Smooth muscle cell (in vitro differentiated cells): ENCODE results near the gene NRTN. TPM values are rescaled to one million over a fixed set of nuclear protein-coding genes. Genes with fewer than 3 reads are reported as not detected.
"Not testable (repeated sequence)": the region's sequence is repeated elsewhere in the genome, so short reads cannot be mapped to it uniquely, and the experiment has no call there.

Source experiments
- DNase-seq: peaks from one replicate; lab custom pipeline; 2025; ENCODE audit not compliant: unreplicated experiment; lab: John Stamatoyannopoulos, UW
- H2AFZ ChIP-seq: fragments of 200-600 bp; sonication (generic); 2 replicates; pipeline ENCODE4 v1.6.0; 2016; ENCODE audit warnings: antibody characterized with exemption, low read depth, mild to moderate bottlenecking
- H3F3A ChIP-seq: fragments of 200-600 bp; sonication (generic); 2 replicates; pipeline ENCODE4 v1.6.0; 2017; ENCODE audit warnings: antibody characterized with exemption, low read depth
- H3K27ac ChIP-seq: fragments of 200-600 bp; sonication (generic); 2 replicates; pipeline ENCODE4 v1.5.1; 2016; ENCODE audit warnings: low read depth, mild to moderate bottlenecking
- H3K27me3 ChIP-seq: fragments of 200-600 bp; sonication (generic); 2 replicates; pipeline ENCODE4 v1.6.1; 2016; ENCODE audit warnings: low read depth, mild to moderate bottlenecking
- H3K36me3 ChIP-seq: fragments of 200-600 bp; sonication (generic); 2 replicates; pipeline ENCODE4 v1.5.1; 2016; ENCODE audit warnings: low read depth
- H3K4me1 ChIP-seq: fragments of 200-600 bp; sonication (generic); 2 replicates; pipeline ENCODE4 v1.5.1; 2016; ENCODE audit warnings: low read depth
- H3K4me2 ChIP-seq: fragments of 200-600 bp; sonication (generic); 2 replicates; pipeline ENCODE4 v1.6.0; 2016; ENCODE audit warnings: mild to moderate bottlenecking
- H3K4me3 ChIP-seq: fragments of 200-600 bp; sonication (generic); 2 replicates; pipeline ENCODE4 v1.5.1; 2016; ENCODE audit warnings: mild to moderate bottlenecking
- H3K79me2 ChIP-seq: fragments of 200-600 bp; sonication (generic); 2 replicates; pipeline ENCODE4 v1.6.0; 2016; ENCODE audit warnings: low read depth, mild to moderate bottlenecking
- H3K9ac ChIP-seq: fragments of 200-600 bp; sonication (generic); 2 replicates; pipeline ENCODE4 v1.6.0; 2016; ENCODE audit warnings: low read depth
- H3K9me3 ChIP-seq: fragments of 200-600 bp; sonication (generic); replicated peaks from 2 replicates; pipeline ENCODE4 v1.5.1; 2016; ENCODE audit warnings: low read depth
- H4K20me1 ChIP-seq: fragments of 200-600 bp; sonication (generic); 2 replicates; pipeline ENCODE4 v1.6.0; 2016; ENCODE audit warnings: low read depth
- WGBS: methylation state at CpG from one replicate; pipeline ENCODE4 v1.1.7; 2016; ENCODE audit warnings: low lambda C conversion rate; 5-methylcytosine and 5-hydroxymethylcytosine counted together
- polyA plus RNA-seq: library from polyadenylated mRNA; unstranded; fragments of >200 nt; fragmentation: Nextera tagmentation; extraction: Ambion mirVana; gene quantifications from 2 replicates; pipeline ENCODE4 v1.2.1, GENCODE V29; 2016
- total RNA-seq: library from RNA; depleted of rRNA; stranded (reverse); fragments of >200 nt; gene quantifications from 2 replicates; pipeline ENCODE4 v1.2.3, GENCODE V29; 2014
- TF ChIP-seq, protein P1 (sequence below): fragments of 200-600 bp; sonication (generic); IDR thresholded peaks from 2 replicates; pipeline ENCODE4 v1.5.1; 2017; ENCODE audit warnings: borderline replicate concordance, mild to moderate bottlenecking, antibody characterized with exemption; ENCODE audit not compliant: insufficient read depth, poor library complexity, severe bottlenecking

Gene NRTN
- total and polyA plus RNA-seq, 2 experiments from 2014 or later = 2.2 to 5.4 TPM

DNA sequence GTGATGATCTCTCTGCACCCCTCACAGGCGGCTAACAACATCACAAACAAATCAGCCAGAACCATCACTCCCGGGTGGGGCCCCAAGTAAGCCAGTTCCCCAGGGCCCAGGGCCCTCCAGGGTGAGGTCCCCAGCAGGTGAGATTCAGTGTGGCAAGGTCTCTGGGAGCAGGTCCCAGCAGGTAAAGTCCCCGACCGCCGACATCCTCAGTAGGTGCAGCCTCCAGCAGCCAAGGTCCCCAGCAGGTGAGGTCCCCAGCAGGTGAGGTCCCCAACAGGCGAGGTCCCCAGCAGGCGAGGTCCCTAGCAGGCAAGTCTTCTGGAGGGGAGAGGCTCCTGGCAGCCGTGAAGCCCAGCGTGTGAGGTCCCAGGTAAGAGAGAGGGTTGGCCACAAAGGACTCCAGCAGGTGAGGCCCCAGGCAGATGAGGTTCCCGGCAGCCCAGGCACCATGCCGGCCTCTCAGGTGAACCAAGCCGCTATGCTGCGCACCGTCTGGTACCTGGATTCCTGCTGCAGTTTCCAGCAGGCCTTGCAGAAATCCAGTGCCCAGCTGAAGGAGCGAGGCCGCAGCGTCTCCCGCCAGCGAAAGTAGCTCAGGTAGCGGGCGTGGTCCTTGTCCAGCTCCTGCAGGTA lies 38.5 kb downstream of the NRTN start:
- Histone ChIP-seq H4K20me1 (no peaks in the 10 kb centered on the region), H3F3A (no peaks in the 10 kb centered on the region), H3K79me2 (no peaks in the 10 kb centered on the region), H3K4me1 (no peaks in the 10 kb centered on the region), H3K9me3 (no peaks in the 10 kb centered on the region), H2AFZ (no peak overlapping the region), H3K27me3 (no peaks in the 10 kb centered on the region), H3K9ac (no peak overlapping the region), H3K36me3 (no peaks in the 10 kb centered on the region), H3K4me2 (no peak overlapping the region), H3K4me3 (no peak overlapping the region), H3K27ac (no peak overlapping the region)
- no peak for DNase-seq
- TF ChIP-seq, protein P1, sequence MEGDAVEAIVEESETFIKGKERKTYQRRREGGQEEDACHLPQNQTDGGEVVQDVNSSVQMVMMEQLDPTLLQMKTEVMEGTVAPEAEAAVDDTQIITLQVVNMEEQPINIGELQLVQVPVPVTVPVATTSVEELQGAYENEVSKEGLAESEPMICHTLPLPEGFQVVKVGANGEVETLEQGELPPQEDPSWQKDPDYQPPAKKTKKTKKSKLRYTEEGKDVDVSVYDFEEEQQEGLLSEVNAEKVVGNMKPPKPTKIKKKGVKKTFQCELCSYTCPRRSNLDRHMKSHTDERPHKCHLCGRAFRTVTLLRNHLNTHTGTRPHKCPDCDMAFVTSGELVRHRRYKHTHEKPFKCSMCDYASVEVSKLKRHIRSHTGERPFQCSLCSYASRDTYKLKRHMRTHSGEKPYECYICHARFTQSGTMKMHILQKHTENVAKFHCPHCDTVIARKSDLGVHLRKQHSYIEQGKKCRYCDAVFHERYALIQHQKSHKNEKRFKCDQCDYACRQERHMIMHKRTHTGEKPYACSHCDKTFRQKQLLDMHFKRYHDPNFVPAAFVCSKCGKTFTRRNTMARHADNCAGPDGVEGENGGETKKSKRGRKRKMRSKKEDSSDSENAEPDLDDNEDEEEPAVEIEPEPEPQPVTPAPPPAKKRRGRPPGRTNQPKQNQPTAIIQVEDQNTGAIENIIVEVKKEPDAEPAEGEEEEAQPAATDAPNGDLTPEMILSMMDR = no peak
- WGBS = 92% methylated on average over 21 of the region's 21 CpGs

DNA sequence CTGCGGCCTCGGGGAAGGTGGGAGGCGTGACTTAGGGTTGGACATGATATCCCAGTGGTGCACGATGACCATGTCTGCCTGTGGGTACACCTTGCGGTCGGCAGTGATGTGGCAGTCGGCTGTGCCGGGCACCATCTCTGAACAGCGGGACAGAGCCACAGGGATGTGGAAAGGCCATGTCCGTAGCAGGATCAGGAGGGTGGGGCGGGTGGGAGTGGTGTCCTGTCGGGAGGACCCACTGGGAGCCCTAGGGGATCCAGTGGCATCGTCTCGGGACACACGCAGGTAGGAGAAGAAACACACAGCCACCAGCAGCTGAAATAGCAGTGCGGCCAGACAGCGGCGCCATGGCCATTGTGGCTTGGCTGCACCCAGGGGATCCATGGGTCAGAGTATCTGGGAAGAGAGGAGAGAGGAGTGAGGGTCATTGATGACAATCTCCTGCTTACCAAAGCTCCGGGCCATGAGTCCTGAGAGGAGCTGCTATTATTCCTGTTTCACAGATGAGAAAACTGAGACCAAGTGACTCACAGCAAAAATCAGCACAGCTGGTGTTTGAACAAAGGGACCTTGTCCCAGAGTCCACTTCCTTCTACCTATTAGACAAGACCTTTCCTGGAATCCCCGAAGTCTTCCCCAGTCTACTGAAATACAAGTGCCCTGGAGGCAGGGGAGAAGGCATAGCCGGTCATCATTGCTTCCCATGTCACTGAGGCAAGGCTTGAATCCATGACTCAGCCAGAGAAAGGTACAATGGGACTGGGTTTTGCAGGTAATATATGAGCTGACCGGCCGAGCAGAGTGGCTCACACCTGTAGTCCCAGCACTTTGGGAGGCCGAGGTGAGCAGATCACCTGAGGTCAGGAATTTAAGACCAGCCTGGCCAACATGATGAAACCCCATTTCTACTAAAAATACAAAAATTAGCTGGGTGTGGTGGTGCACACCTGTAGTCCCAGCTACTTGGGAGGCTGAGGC lies 39.9 kb downstream of the NRTN start:
- no peaks in the 10 kb centered on the region for H3F3A ChIP-seq
- no peak overlapping the region for H2AFZ ChIP-seq
- no peaks in the 10 kb centered on the region for H3K27me3 ChIP-seq
- H3K9me3 ChIP-seq = no peaks in the 10 kb centered on the region
- no peaks in the 10 kb centered on the region for H3K36me3 ChIP-seq
- no peaks in the 10 kb centered on the region for H3K79me2 ChIP-seq
- H3K27ac ChIP-seq = no peak overlapping the region
- H3K9ac ChIP-seq = no peak overlapping the region
- 90% methylated on average over 24 of the region's 24 CpGs for WGBS
- H3K4me1 ChIP-seq = no peaks in the 10 kb centered on the region
- TF ChIP-seq, protein P1 = no peak
- H4K20me1 ChIP-seq = no peaks in the 10 kb centered on the region
- no peak overlapping the region for H3K4me3 ChIP-seq
- no peak overlapping the region for H3K4me2 ChIP-seq
- no peak for DNase-seq

DNA sequence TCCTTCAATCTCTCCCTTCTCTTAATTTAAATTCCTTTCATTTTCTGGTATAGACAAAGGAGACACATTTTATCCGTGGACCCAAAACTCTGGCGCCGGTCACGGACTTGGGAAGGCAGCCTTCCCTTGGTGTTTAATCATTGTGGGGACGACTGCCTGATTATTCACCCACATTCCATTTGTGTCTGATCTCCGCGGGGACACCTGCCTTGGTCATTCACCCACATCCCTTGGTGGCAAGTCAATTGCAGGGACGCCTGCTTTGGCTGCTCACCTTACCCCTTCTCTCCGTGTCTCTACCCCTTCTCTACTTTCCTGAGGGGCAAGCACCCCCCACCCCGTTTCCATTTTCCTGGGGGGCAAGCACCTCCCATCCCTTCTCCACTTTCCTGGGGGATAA lies 43.0 kb downstream of the NRTN start:
- H3K79me2 ChIP-seq, H3K9me3 ChIP-seq, DNase-seq, H3K27me3 ChIP-seq, H3F3A ChIP-seq, H4K20me1 ChIP-seq, H3K4me3 ChIP-seq, H3K36me3 ChIP-seq, H3K4me2 ChIP-seq, H3K9ac ChIP-seq, H3K27ac ChIP-seq, H2AFZ ChIP-seq, H3K4me1 ChIP-seq: not testable (repeated sequence)
- 87% methylated on average over 10 of the region's 10 CpGs for WGBS

DNA sequence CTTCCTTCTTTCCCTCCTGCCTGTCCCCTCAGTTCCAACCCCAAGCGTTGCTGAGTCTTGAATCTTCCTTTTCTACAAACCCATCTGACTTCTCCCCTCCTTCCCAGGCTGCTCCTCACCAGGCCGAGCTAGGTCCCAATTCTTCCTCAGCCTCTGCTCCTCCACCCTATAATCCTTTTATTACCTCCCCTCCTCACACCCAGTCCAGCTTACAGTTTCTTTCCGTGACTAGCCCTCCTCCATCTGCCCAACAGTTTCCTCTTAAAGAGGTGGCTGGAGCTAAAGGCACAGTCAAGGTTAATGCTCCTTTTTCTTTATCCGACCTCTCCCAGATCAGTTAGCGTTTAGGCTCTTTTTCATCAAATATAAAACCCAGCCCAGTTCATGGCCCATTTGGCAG lies 43.8 kb downstream of the NRTN start:
- whole genome bisulfite sequencing = 81% methylated on average over 5 of the region's 5 CpGs
- H2AFZ ChIP-seq, DNase-seq: not testable (repeated sequence)

More for the DNA sequence above, 43.8 kb downstream of the NRTN start:
- H3K79me2 ChIP-seq, H3K27me3 ChIP-seq, H3F3A ChIP-seq, H3K4me3 ChIP-seq, H3K27ac ChIP-seq, H4K20me1 ChIP-seq, H3K4me2 ChIP-seq, H3K9me3 ChIP-seq, H3K9ac ChIP-seq, H3K36me3 ChIP-seq, H3K4me1 ChIP-seq: not testable (repeated sequence)
